Measurements from ENCODE around the gene ZNF593OS.

ZNF593OS gene

GRCh38 chr1:26145041-26145959 lies 26.3 kb downstream of the ZNF593OS start:
- Histone ChIP-seq H2AFZ (ENCODE audit: low read length) (no peak overlapping the region), H3K9ac (ENCODE audit: low read depth, low read length, poor library complexity) (peak overlapping the region; percentile 70), H3K79me1 (ENCODE audit: low read depth, low read length) (no peaks in the 10 kb centered on the region), H2BK15ac (ENCODE audit: low read length) (peak overlapping the region; percentile 99), H4K8ac (ENCODE audit: low read depth, low read length) (no peak overlapping the region), H3K9me3 (replicated peaks in 1 of 2; ENCODE audit: control insufficient read depth in 2 of 2, insufficient read depth in 1 of 2, low read depth in 1 of 2, low read length in 2 of 2) (no peaks in the 10 kb centered on the region), H3K23ac (ENCODE audit: low read depth, low read length, poor library complexity) (no peak overlapping the region), H2BK5ac (ENCODE audit: low read length) (peak overlapping the region; percentile 45), H3K18ac (ENCODE audit: low read length) (peak overlapping the region; percentile 87), H3K14ac (ENCODE audit: low read length) (no peak overlapping the region), H3K4ac (ENCODE audit: low read length) (no peak overlapping the region), H2AK5ac (ENCODE audit: low read depth, low read length) (peak overlapping the region; percentile 30), H3K36me3 (replicated peaks in 1 of 2; ENCODE audit: control insufficient read depth in 2 of 2, insufficient read depth in 2 of 2, low read length in 2 of 2) (no peaks in the 10 kb centered on the region), H2BK12ac (ENCODE audit: low read length) (peak overlapping the region; percentile 44), H2BK120ac (ENCODE audit: low read depth, low read length) (no peak overlapping the region), H4K91ac (ENCODE audit: low read depth, low read length, poor library complexity) (peak overlapping the region; percentile 44), H3K27me3 (ENCODE audit: control insufficient read depth in 3 of 3, insufficient read depth in 3 of 3, low read depth in 1 of 3, low read length in 3 of 3) (peaks cover 0 to 18% (median 7%) of the 10 kb centered on the region in 3 experiments), H3K4me1 (ENCODE audit: control insufficient read depth in 2 of 2, insufficient read depth in 1 of 2, low read depth in 1 of 2, low read length in 2 of 2) (no peaks in the 10 kb centered on the region), H3K4me3 (ENCODE audit: low read length in 2 of 2) (no peak overlapping the region), H3K4me2 (ENCODE audit: insufficient read depth, low read length, poor library complexity, severe bottlenecking) (no peak overlapping the region), H3K27ac (replicated peaks; ENCODE audit: low read length) (no peak overlapping the region)
- peak; percentile 82 for DNase-seq (ENCODE audit: low spot score)
- no CpG with 5 or more reads among the region's 19 CpGs for WGBS, 2 donors (ENCODE audit: extremely low coverage in 2 of 2, insufficient read length in 2 of 2, insufficient replicate concordance in 1 of 2)

GRCh38 chr1:26142159-26142558 lies 29.5 kb downstream of the ZNF593OS start:
- no peaks in the 10 kb centered on the region for H3K4me1 ChIP-seq (ENCODE audit: control insufficient read depth in 2 of 2, insufficient read depth in 1 of 2, low read depth in 1 of 2, low read length in 2 of 2)
- H3K4me3 ChIP-seq (ENCODE audit: low read length in 2 of 2) = no peak overlapping the region
- WGBS, 2 donors (ENCODE audit: extremely low coverage in 2 of 2, insufficient read length in 2 of 2, insufficient replicate concordance in 1 of 2) = no CpG with 5 or more reads among the region's 8 CpGs
- H2AFZ ChIP-seq (ENCODE audit: low read length) = no peak overlapping the region
- no peak overlapping the region for H2BK15ac ChIP-seq (ENCODE audit: low read length)
- no peak overlapping the region for H2BK5ac ChIP-seq (ENCODE audit: low read length)
- no peak overlapping the region for H3K18ac ChIP-seq (ENCODE audit: low read length)
- H2AK5ac ChIP-seq (ENCODE audit: low read depth, low read length) = no peak overlapping the region
- H3K14ac ChIP-seq (ENCODE audit: low read length) = no peak overlapping the region
- DNase-seq (ENCODE audit: low spot score) = no peak
- no peaks in the 10 kb centered on the region for H3K79me1 ChIP-seq (ENCODE audit: low read depth, low read length)
- H3K27ac ChIP-seq (replicated peaks; ENCODE audit: low read length) = no peak overlapping the region
- no peak overlapping the region for H2BK120ac ChIP-seq (ENCODE audit: low read depth, low read length)
- no peak overlapping the region for H2BK12ac ChIP-seq (ENCODE audit: low read length)
- H3K4me2 ChIP-seq (ENCODE audit: insufficient read depth, low read length, poor library complexity, severe bottlenecking) = no peak overlapping the region
- H3K23ac ChIP-seq (ENCODE audit: low read depth, low read length, poor library complexity) = no peak overlapping the region
- H3K4ac ChIP-seq (ENCODE audit: low read length) = no peak overlapping the region
- H3K9ac ChIP-seq (ENCODE audit: low read depth, low read length, poor library complexity) = no peak overlapping the region
- H4K91ac ChIP-seq (ENCODE audit: low read depth, low read length, poor library complexity) = no peak overlapping the region
- no peak overlapping the region for H4K8ac ChIP-seq (ENCODE audit: low read depth, low read length)
- H3K27me3 ChIP-seq (ENCODE audit: control insufficient read depth in 3 of 3, insufficient read depth in 3 of 3, low read depth in 1 of 3, low read length in 3 of 3) = peaks cover 0 to 7% (median 4%) of the 10 kb centered on the region in 3 experiments
- H3K9me3 ChIP-seq (replicated peaks in 1 of 2; ENCODE audit: control insufficient read depth in 2 of 2, insufficient read depth in 1 of 2, low read depth in 1 of 2, low read length in 2 of 2) = no peaks in the 10 kb centered on the region
- no peaks in the 10 kb centered on the region for H3K36me3 ChIP-seq (replicated peaks in 1 of 2; ENCODE audit: control insufficient read depth in 2 of 2, insufficient read depth in 2 of 2, low read length in 2 of 2)

- H3K27me3 ChIP-seq (ENCODE audit: control insufficient read depth in 3 of 3, insufficient read depth in 3 of 3, low read depth in 1 of 3, low read length in 3 of 3) = no peaks in the 10 kb centered on the region
- no peaks in the 10 kb centered on the region for H3K79me1 ChIP-seq (ENCODE audit: low read depth, low read length)
- no peaks in the 10 kb centered on the region for H3K4me1 ChIP-seq (ENCODE audit: control insufficient read depth in 2 of 2, insufficient read depth in 1 of 2, low read depth in 1 of 2, low read length in 2 of 2)
- no peak overlapping the region for H3K23ac ChIP-seq (ENCODE audit: low read depth, low read length, poor library complexity)
- H3K4ac ChIP-seq (ENCODE audit: low read length) = no peak overlapping the region
- H2BK12ac ChIP-seq (ENCODE audit: low read length) = no peak overlapping the region
- DNase-seq (ENCODE audit: low spot score) = no peak
- H3K9me3 ChIP-seq (replicated peaks in 1 of 2; ENCODE audit: control insufficient read depth in 2 of 2, insufficient read depth in 1 of 2, low read depth in 1 of 2, low read length in 2 of 2) = no peaks in the 10 kb centered on the region
- H3K14ac ChIP-seq (ENCODE audit: low read length) = no peak overlapping the region
- H3K4me3 ChIP-seq (ENCODE audit: low read length in 2 of 2) = no peak overlapping the region
- H2BK120ac ChIP-seq (ENCODE audit: low read depth, low read length) = no peak overlapping the region
- H4K8ac ChIP-seq (ENCODE audit: low read depth, low read length) = no peak overlapping the region
- no CpG with 5 or more reads among the region's 3 CpGs for WGBS, 2 donors (ENCODE audit: extremely low coverage in 2 of 2, insufficient read length in 2 of 2, insufficient replicate concordance in 1 of 2)
- no peaks in the 10 kb centered on the region for H3K36me3 ChIP-seq (replicated peaks in 1 of 2; ENCODE audit: control insufficient read depth in 2 of 2, insufficient read depth in 2 of 2, low read length in 2 of 2)
- peak overlapping the region; percentile 33 for H2AFZ ChIP-seq (ENCODE audit: low read length)
- no peak overlapping the region for H2BK5ac ChIP-seq (ENCODE audit: low read length)
- no peak overlapping the region for H3K9ac ChIP-seq (ENCODE audit: low read depth, low read length, poor library complexity)
- no peak overlapping the region for H3K18ac ChIP-seq (ENCODE audit: low read length)
- no peak overlapping the region for H4K91ac ChIP-seq (ENCODE audit: low read depth, low read length, poor library complexity)
- H2AK5ac ChIP-seq (ENCODE audit: low read depth, low read length) = no peak overlapping the region
- H2BK15ac ChIP-seq (ENCODE audit: low read length) = no peak overlapping the region
- H3K27ac ChIP-seq (replicated peaks; ENCODE audit: low read length) = no peak overlapping the region
- H3K4me2 ChIP-seq (ENCODE audit: insufficient read depth, low read length, poor library complexity, severe bottlenecking) = no peak overlapping the region
These were observed 32.6 kb downstream of the ZNF593OS start for GRCh38 chr1:26138974-26139558.

DNA sequence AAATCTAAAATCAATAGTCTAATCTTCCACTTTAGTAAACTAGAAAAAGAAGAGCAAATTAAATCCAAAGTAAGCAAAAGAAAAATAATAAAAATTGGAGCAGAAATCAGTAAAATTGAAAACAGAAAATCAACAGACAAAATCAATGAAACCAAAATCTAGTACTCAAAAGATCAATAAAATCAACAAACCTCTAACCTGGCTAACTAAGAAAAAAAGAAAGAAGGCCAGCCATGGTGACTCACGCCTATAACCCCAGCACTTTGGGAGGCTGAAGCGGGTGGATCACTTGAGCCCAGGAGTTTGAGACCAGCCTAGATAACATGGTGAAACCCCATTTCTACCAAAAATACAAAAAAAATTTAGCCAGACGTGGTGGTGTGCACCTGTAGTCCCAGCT lies 37.2 kb downstream of the ZNF593OS start:
- Histone ChIP-seq H2BK12ac (ENCODE audit: low read length) (no peak overlapping the region), H2AFZ (ENCODE audit: low read length) (no peak overlapping the region), H3K4me2 (ENCODE audit: insufficient read depth, low read length, poor library complexity, severe bottlenecking) (no peak overlapping the region), H3K9ac (ENCODE audit: low read depth, low read length, poor library complexity) (no peak overlapping the region), H3K4ac (ENCODE audit: low read length) (no peak overlapping the region), H3K27me3 (ENCODE audit: control insufficient read depth in 3 of 3, insufficient read depth in 3 of 3, low read depth in 1 of 3, low read length in 3 of 3) (no peaks in the 10 kb centered on the region), H3K18ac (ENCODE audit: low read length) (no peak overlapping the region), H3K9me3 (replicated peaks in 1 of 2; ENCODE audit: control insufficient read depth in 2 of 2, insufficient read depth in 1 of 2, low read depth in 1 of 2, low read length in 2 of 2) (no peaks in the 10 kb centered on the region), H3K36me3 (replicated peaks in 1 of 2; ENCODE audit: control insufficient read depth in 2 of 2, insufficient read depth in 2 of 2, low read length in 2 of 2) (no peaks in the 10 kb centered on the region), H2BK120ac (ENCODE audit: low read depth, low read length) (no peak overlapping the region), H4K8ac (ENCODE audit: low read depth, low read length) (no peak overlapping the region), H3K79me1 (ENCODE audit: low read depth, low read length) (no peaks in the 10 kb centered on the region), H3K4me3 (ENCODE audit: low read length in 2 of 2) (no peak overlapping the region), H4K91ac (ENCODE audit: low read depth, low read length, poor library complexity) (no peak overlapping the region), H2AK5ac (ENCODE audit: low read depth, low read length) (no peak overlapping the region), H3K4me1 (ENCODE audit: control insufficient read depth in 2 of 2, insufficient read depth in 1 of 2, low read depth in 1 of 2, low read length in 2 of 2) (no peaks in the 10 kb centered on the region), H3K27ac (replicated peaks; ENCODE audit: low read length) (no peak overlapping the region), H3K23ac (ENCODE audit: low read depth, low read length, poor library complexity) (no peak overlapping the region), H2BK5ac (ENCODE audit: low read length) (no peak overlapping the region), H3K14ac (ENCODE audit: low read length) (no peak overlapping the region), H2BK15ac (ENCODE audit: low read length) (no peak overlapping the region)
- WGBS, 2 donors (ENCODE audit: extremely low coverage in 2 of 2, insufficient read length in 2 of 2, insufficient replicate concordance in 1 of 2) = no CpG with 5 or more reads among the region's 3 CpGs
- no peak for DNase-seq (ENCODE audit: low spot score)
